Hematopoietic multipotent progenitor cell treated with erythropoietin and hydrocortisone succinate and interleukin-3 and kit ligand, for 8 days (in vitro differentiated cells): ENCODE measurements around the gene SLC39A11.

ENCODE experiments used
- DNase-seq: peaks from one replicate; pipeline ENCODE4 v3.0.0-alpha.2; 2015

SLC39A11 gene

GRCh38 chr17:72606656-72607055 lies 485.8 kb downstream of the SLC39A11 start:
- no peak for DNase-seq

- DNase-seq: no peak
Observed at GRCh38 chr17:72605543-72605942, 486.9 kb downstream of the SLC39A11 start.

- no peak for DNase-seq
Observed at GRCh38 chr17:72604518-72604917, 488.0 kb downstream of the SLC39A11 start.

- DNase-seq: no peak
Observed at GRCh38 chr17:72603420-72604242, 488.9 kb downstream of the SLC39A11 start.

- no peak for DNase-seq
Observed at GRCh38 chr17:72602517-72603419, 489.7 kb downstream of the SLC39A11 start.

GRCh38 chr17:72600934-72601333 lies 491.6 kb downstream of the SLC39A11 start:
- no peak for DNase-seq

- no peak for DNase-seq
Observed at GRCh38 chr17:72599891-72600290, 492.6 kb downstream of the SLC39A11 start.

- DNase-seq: no peak
Observed at GRCh38 chr17:72598695-72599094, 493.8 kb downstream of the SLC39A11 start.

- DNase-seq: no peak
Observed at GRCh38 chr17:72597354-72598087, 495.0 kb downstream of the SLC39A11 start.
